ENCODE measurements around the gene PPP1R12B.
"Not testable (repeated sequence)": the region's sequence is repeated elsewhere in the genome, so short reads cannot be mapped to it uniquely, and the experiment has no call there.

Gene PPP1R12B

DNA sequence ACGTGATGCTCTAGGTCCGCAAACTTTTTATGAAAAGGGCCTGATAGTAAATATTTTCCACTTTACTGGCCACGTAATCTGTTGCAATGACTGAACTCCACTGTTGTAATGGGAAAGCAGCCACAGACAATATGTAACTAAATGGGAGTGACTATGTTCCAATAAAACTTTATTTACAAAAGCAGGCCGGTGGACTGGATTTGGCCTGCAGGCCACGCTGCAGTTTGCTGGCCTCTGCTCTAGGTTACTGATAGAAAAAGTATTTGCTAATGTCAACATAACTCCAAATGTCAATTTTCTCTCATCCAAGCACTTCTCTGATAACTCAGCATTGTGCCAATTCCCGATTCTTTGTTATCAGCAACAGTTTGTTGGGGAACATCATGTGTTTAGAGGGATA lies 160.4 kb downstream of the PPP1R12B start:
- not testable (repeated sequence) for H3K27ac ChIP-seq (ENCODE audit: insufficient read depth, low read depth, low read length, poor library complexity, severe bottlenecking); H3K9me3 ChIP-seq (ENCODE audit: control insufficient read depth, low read length); H3K27me3 ChIP-seq (ENCODE audit: control insufficient read depth, insufficient read depth, low read length, poor library complexity, severe bottlenecking); H3K4me3 ChIP-seq (ENCODE audit: insufficient read depth, low read depth, low read length); H3K4me1 ChIP-seq (ENCODE audit: control insufficient read depth, insufficient read depth, low read length); H3K36me3 ChIP-seq (ENCODE audit: control insufficient read depth, insufficient read depth, low read length)
- 89 to 96% methylated on average over 3 to 5 of the region's 6 CpGs for WGBS, 2 experiments

DNA sequence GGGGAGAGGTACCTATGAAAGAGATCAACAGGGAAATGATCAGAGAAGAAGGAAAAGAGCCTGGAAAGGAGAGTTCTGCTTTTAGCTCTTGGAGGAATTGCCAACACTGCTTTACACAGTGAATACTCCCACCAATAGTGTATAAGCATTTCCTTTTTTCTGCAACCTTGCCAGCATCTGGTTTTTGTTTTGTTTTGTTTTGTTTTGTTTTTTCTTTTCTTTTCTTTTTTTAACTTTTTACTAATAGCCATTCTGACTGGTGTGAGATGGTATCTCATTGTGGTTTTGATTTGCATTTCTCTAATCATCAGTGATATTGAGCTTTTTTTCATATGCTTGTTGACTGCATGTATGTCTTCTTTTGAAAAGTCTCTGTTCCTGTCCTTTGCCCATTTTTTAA lies 165.4 kb downstream of the PPP1R12B start:
- not testable (repeated sequence) for H3K9me3 ChIP-seq (ENCODE audit: control insufficient read depth, low read length); H3K36me3 ChIP-seq (ENCODE audit: control insufficient read depth, insufficient read depth, low read length); H3K27me3 ChIP-seq (ENCODE audit: control insufficient read depth, insufficient read depth, low read length, poor library complexity, severe bottlenecking); H3K4me3 ChIP-seq (ENCODE audit: insufficient read depth, low read depth, low read length); H3K27ac ChIP-seq (ENCODE audit: insufficient read depth, low read depth, low read length, poor library complexity, severe bottlenecking); H3K4me1 ChIP-seq (ENCODE audit: control insufficient read depth, insufficient read depth, low read length)

GRCh38 chr1:202516434-202516877 lies 168.0 kb downstream of the PPP1R12B start:
- Histone ChIP-seq H3K9me3 (ENCODE audit: control insufficient read depth, low read length) (no peaks in the 10 kb centered on the region), H3K27ac (ENCODE audit: insufficient read depth, low read depth, low read length, poor library complexity, severe bottlenecking) (no peak overlapping the region), H3K27me3 (ENCODE audit: control insufficient read depth, insufficient read depth, low read length, poor library complexity, severe bottlenecking) (no peaks in the 10 kb centered on the region), H3K4me1 (ENCODE audit: control insufficient read depth, insufficient read depth, low read length) (no peaks in the 10 kb centered on the region), H3K36me3 (ENCODE audit: control insufficient read depth, insufficient read depth, low read length) (no peaks in the 10 kb centered on the region), H3K4me3 (ENCODE audit: insufficient read depth, low read depth, low read length) (no peak overlapping the region)
- 93 to 94% methylated on average over 4 of the region's 4 CpGs for WGBS, 2 experiments

DNA sequence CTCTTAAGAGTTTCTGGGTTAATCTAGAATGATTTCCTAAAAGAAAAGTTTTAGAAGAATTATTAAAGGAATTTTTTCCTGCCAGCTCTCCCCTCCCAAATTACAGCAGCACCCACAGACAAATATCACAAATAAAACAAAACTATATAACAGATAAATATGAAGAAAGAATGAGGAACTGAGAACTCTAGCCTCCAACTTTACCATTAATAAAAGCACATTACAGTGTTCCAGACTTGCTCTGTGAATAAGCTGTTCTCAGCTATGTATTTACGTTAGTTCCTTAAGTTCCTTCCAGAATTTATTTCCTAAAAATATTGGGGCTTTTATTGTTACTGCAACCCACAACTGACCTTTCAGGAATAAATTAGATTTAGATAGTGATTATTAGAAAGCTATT lies 168.6 kb downstream of the PPP1R12B start:
- WGBS, 2 experiments, result 100% methylated on average over 1 of the region's 1 CpG
- H3K36me3 ChIP-seq (ENCODE audit: control insufficient read depth, insufficient read depth, low read length); H3K27me3 ChIP-seq (ENCODE audit: control insufficient read depth, insufficient read depth, low read length, poor library complexity, severe bottlenecking); H3K4me3 ChIP-seq (ENCODE audit: insufficient read depth, low read depth, low read length); H3K4me1 ChIP-seq (ENCODE audit: control insufficient read depth, insufficient read depth, low read length); H3K9me3 ChIP-seq (ENCODE audit: control insufficient read depth, low read length); H3K27ac ChIP-seq (ENCODE audit: insufficient read depth, low read depth, low read length, poor library complexity, severe bottlenecking): not testable (repeated sequence)

DNA sequence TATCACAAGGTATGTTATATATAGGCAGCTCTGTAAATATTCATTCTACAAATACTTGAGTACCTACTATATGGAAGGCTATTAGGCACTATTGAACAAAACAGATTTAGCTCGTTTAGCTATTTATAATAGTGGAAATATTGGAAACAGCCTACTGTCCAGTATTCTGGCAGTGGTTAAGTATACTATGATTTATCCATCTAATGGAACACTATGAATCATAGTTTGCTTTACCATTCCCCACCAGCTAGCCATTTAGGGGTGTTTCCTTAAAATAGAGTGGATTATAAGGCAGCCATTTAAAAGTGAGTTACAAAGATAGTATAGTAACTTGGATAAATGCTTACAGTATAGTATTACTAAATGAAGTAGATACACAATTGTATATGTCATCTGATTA lies 169.7 kb downstream of the PPP1R12B start:
- not testable (repeated sequence) for H3K9me3 ChIP-seq (ENCODE audit: control insufficient read depth, low read length); H3K27ac ChIP-seq (ENCODE audit: insufficient read depth, low read depth, low read length, poor library complexity, severe bottlenecking); H3K4me3 ChIP-seq (ENCODE audit: insufficient read depth, low read depth, low read length); H3K27me3 ChIP-seq (ENCODE audit: control insufficient read depth, insufficient read depth, low read length, poor library complexity, severe bottlenecking); H3K36me3 ChIP-seq (ENCODE audit: control insufficient read depth, insufficient read depth, low read length); H3K4me1 ChIP-seq (ENCODE audit: control insufficient read depth, insufficient read depth, low read length)
- WGBS, 2 experiments, result 88% methylated on average over 1 of the region's 1 CpG; no CpG with 5 or more reads in 1 of the 2 experiments

GRCh38 chr1:202518905-202519304 lies 170.4 kb downstream of the PPP1R12B start:
- not testable (repeated sequence) for H3K4me1 ChIP-seq (ENCODE audit: control insufficient read depth, insufficient read depth, low read length); H3K4me3 ChIP-seq (ENCODE audit: insufficient read depth, low read depth, low read length); H3K9me3 ChIP-seq (ENCODE audit: control insufficient read depth, low read length); H3K27me3 ChIP-seq (ENCODE audit: control insufficient read depth, insufficient read depth, low read length, poor library complexity, severe bottlenecking); H3K36me3 ChIP-seq (ENCODE audit: control insufficient read depth, insufficient read depth, low read length); H3K27ac ChIP-seq (ENCODE audit: insufficient read depth, low read depth, low read length, poor library complexity, severe bottlenecking)
- 98 to 100% methylated on average over 1 to 2 of the region's 3 CpGs for whole genome bisulfite sequencing, 2 experiments

DNA sequence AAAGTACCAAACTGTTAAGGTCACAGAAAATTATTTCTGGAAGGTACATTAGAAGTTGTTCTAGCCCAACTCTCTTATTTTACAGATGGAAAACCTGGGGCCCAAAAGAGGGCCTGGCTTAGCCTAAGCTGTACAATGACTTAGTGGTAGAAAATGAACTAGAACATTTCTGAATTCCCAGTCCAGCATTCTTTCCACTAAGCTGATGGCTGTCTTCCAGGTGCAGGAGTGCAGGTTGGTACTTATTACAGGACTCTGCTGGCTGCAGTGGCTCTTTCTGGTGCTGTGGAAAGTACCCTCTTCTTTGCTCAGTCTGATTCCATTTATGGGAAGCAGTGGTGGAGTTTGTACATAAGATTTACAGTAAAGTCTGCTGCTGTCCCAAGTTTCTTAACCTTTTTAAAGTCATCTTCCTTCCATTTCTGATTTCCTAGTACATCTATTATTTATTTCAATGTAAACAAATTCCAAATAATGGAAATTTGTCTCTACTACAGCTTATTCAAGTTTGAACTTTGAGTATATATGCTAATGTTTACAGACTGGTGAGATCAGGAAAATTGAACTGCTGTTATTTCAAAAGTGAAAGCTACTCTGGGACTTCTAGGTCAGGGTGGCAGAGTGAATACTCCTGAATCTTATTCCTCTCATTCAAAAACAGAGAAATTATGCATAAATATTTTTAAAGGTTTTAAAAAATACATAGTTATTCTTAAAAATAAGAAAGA lies 171.8 kb downstream of the PPP1R12B start:
- H3K4me3 ChIP-seq (ENCODE audit: insufficient read depth, low read depth, low read length); H3K4me1 ChIP-seq (ENCODE audit: control insufficient read depth, insufficient read depth, low read length); H3K27me3 ChIP-seq (ENCODE audit: control insufficient read depth, insufficient read depth, low read length, poor library complexity, severe bottlenecking); H3K27ac ChIP-seq (ENCODE audit: insufficient read depth, low read depth, low read length, poor library complexity, severe bottlenecking); H3K9me3 ChIP-seq (ENCODE audit: control insufficient read depth, low read length); H3K36me3 ChIP-seq (ENCODE audit: control insufficient read depth, insufficient read depth, low read length): not testable (repeated sequence)

- not testable (repeated sequence) for H3K4me3 ChIP-seq (ENCODE audit: insufficient read depth, low read depth, low read length)
Measured at GRCh38 chr1:202520857-202521216, 172.3 kb downstream of the PPP1R12B start.

DNA sequence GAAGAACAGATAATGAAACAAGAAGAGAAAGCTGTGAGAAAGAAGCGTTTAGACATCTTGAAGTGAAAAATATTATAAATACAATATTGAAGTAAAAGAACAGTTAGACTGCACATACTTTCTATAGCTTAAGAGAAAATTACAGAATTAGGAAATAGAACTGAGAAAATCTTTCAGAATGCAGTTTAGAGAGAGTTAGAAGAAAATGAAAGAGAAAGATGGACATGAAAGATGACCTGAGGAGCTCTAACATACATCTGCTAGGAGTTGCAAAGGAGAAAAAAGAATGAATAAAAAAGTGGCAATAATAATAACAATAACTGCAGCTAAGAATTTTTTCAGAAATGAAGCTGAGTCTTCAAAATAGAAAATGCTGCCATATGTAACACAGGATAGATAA lies 173.0 kb downstream of the PPP1R12B start:
- H3K4me3 ChIP-seq (ENCODE audit: insufficient read depth, low read depth, low read length); H3K4me1 ChIP-seq (ENCODE audit: control insufficient read depth, insufficient read depth, low read length); H3K27ac ChIP-seq (ENCODE audit: insufficient read depth, low read depth, low read length, poor library complexity, severe bottlenecking); H3K36me3 ChIP-seq (ENCODE audit: control insufficient read depth, insufficient read depth, low read length); H3K27me3 ChIP-seq (ENCODE audit: control insufficient read depth, insufficient read depth, low read length, poor library complexity, severe bottlenecking); H3K9me3 ChIP-seq (ENCODE audit: control insufficient read depth, low read length): not testable (repeated sequence)
- 80% methylated on average over 1 of the region's 1 CpG; no CpG with 5 or more reads in 1 of the 2 experiments for WGBS, 2 experiments

More at GRCh38 chr1:202520857-202521216, 172.3 kb downstream of the PPP1R12B start:
- not testable (repeated sequence) for H3K27ac ChIP-seq (ENCODE audit: insufficient read depth, low read depth, low read length, poor library complexity, severe bottlenecking); H3K36me3 ChIP-seq (ENCODE audit: control insufficient read depth, insufficient read depth, low read length); H3K4me1 ChIP-seq (ENCODE audit: control insufficient read depth, insufficient read depth, low read length); H3K27me3 ChIP-seq (ENCODE audit: control insufficient read depth, insufficient read depth, low read length, poor library complexity, severe bottlenecking); H3K9me3 ChIP-seq (ENCODE audit: control insufficient read depth, low read length)
- 90 to 94% methylated on average over 2 of the region's 2 CpGs for WGBS, 2 experiments

GRCh38 chr1:202521886-202522285 lies 173.4 kb downstream of the PPP1R12B start:
- H3K4me3 ChIP-seq (ENCODE audit: insufficient read depth, low read depth, low read length), result no peak overlapping the region
- H3K9me3 ChIP-seq (ENCODE audit: control insufficient read depth, low read length), result no peaks in the 10 kb centered on the region
- H3K27me3 ChIP-seq (ENCODE audit: control insufficient read depth, insufficient read depth, low read length, poor library complexity, severe bottlenecking), result no peaks in the 10 kb centered on the region
- WGBS, 2 experiments, result 100% methylated on average over 2 of the region's 2 CpGs; no CpG with 5 or more reads in 1 of the 2 experiments
- no peaks in the 10 kb centered on the region for H3K4me1 ChIP-seq (ENCODE audit: control insufficient read depth, insufficient read depth, low read length)
- H3K36me3 ChIP-seq (ENCODE audit: control insufficient read depth, insufficient read depth, low read length), result no peaks in the 10 kb centered on the region
- no peak overlapping the region for H3K27ac ChIP-seq (ENCODE audit: insufficient read depth, low read depth, low read length, poor library complexity, severe bottlenecking)

DNA sequence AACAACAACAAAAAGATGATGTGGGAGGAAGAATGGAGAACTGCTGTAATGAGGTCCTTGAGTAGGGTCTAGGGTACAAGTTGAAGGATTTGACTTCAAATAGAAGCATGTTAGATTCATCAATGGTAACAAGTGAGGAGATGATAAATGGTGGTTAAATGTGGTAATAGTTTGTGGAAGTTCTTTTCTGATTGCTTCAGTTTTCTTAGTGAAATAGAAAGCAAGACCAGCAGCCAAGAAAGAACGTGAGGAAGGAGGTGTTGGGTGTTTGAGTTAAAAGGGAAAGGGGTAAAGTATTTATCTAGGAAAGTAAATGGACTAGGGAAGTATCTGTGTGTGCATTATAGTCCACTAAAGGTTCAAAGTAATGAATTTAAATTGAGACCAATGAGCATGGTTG lies 177.6 kb downstream of the PPP1R12B start:
- H3K4me1 ChIP-seq (ENCODE audit: control insufficient read depth, insufficient read depth, low read length); H3K27ac ChIP-seq (ENCODE audit: insufficient read depth, low read depth, low read length, poor library complexity, severe bottlenecking); H3K4me3 ChIP-seq (ENCODE audit: insufficient read depth, low read depth, low read length); H3K27me3 ChIP-seq (ENCODE audit: control insufficient read depth, insufficient read depth, low read length, poor library complexity, severe bottlenecking); H3K36me3 ChIP-seq (ENCODE audit: control insufficient read depth, insufficient read depth, low read length); H3K9me3 ChIP-seq (ENCODE audit: control insufficient read depth, low read length): not testable (repeated sequence)
- WGBS, 2 experiments, result 93 to 95% methylated on average over 1 of the region's 1 CpG

Data from ectodermal cell (in vitro differentiated cells).